Measurements from ENCODE around the gene NALCN.

NALCN gene

GRCh38 chr13:101115762-101116171 lies 300.5 kb downstream of the NALCN start:
- no peak for DNase-seq

- no peak for DNase-seq
Observed at GRCh38 chr13:101111894-101112293, 304.4 kb downstream of the NALCN start.

- DNase-seq: no peak
Observed at GRCh38 chr13:101109005-101109404, 307.3 kb downstream of the NALCN start.

- DNase-seq: no peak
Observed at GRCh38 chr13:101098873-101099272, 317.4 kb downstream of the NALCN start.

- DNase-seq: no peak
Observed at GRCh38 chr13:101092985-101093384, 323.3 kb downstream of the NALCN start.

- DNase-seq: no peak
Observed at GRCh38 chr13:101090287-101090686, 326.0 kb downstream of the NALCN start.

GRCh38 chr13:101085551-101085950 lies 330.8 kb downstream of the NALCN start:
- DNase-seq: no peak

GRCh38 chr13:101082441-101082840 lies 333.9 kb downstream of the NALCN start:
- DNase-seq: no peak

- DNase-seq: no peak
Observed at GRCh38 chr13:101080616-101081015, 335.7 kb downstream of the NALCN start.

GRCh38 chr13:101065329-101065728 lies 351.0 kb downstream of the NALCN start:
- no peak for DNase-seq

- DNase-seq: no peak
Observed at GRCh38 chr13:101059793-101060192, 356.5 kb downstream of the NALCN start.

GRCh38 chr13:101058841-101059240 lies 357.5 kb downstream of the NALCN start:
- no peak for DNase-seq

- no peak for DNase-seq
Observed at GRCh38 chr13:101053301-101054093, 362.8 kb downstream of the NALCN start.

GRCh38 chr13:101049166-101049850 lies 367.0 kb downstream of the NALCN start:
- no peak for DNase-seq

GRCh38 chr13:101036546-101036945 lies 379.8 kb downstream of the NALCN start:
- no peak for DNase-seq

- DNase-seq: no peak
Observed at GRCh38 chr13:101035119-101035620, 381.1 kb downstream of the NALCN start.

GRCh38 chr13:101026736-101027398 lies 389.4 kb downstream of the NALCN start:
- DNase-seq: no peak

- no peak for DNase-seq
Observed at GRCh38 chr13:101026328-101026727, 390.0 kb downstream of the NALCN start.

- DNase-seq: no peak
Observed at GRCh38 chr13:101025925-101026324, 390.4 kb downstream of the NALCN start.

- DNase-seq: no peak
Observed at GRCh38 chr13:101025519-101025918, 390.8 kb downstream of the NALCN start.

- DNase-seq: no peak
Observed at GRCh38 chr13:101019126-101019525, 397.2 kb downstream of the NALCN start.

- no peak for DNase-seq
Observed at GRCh38 chr13:101018720-101019119, 397.6 kb downstream of the NALCN start.

- DNase-seq: no peak
Observed at GRCh38 chr13:101017123-101017872, 399.0 kb downstream of the NALCN start.
